Measurements from ENCODE around the gene TSHZ3. TPM values are rescaled to one million over a fixed set of nuclear protein-coding genes. Genes with fewer than 3 reads are reported as not detected.

Gene TSHZ3
- total RNA-seq, 1 experiment from 2014 or later = not detected

DNA sequence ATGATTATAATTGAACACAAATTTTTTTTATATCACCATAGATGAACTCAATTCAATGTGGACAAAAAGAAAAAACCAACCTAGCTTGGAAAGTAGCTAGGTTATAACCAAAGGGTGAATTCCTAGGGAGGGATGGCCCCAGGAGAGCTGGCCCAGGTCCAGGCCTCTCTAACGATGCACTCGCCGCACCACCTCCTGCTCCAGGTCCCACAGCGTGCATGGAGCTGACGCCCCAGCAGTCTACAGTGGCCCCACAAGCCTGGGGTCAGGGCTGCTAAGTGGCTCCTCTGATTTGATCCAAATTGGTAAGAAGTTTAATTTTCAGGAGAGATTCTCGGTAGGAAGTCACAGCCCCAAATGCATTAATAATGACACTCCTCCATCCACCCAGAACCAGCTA lies 48.8 kb downstream of the TSHZ3 start:
- no peaks in the 10 kb centered on the region for H3K27me3 Mint-ChIP-seq (ENCODE audit: insufficient read depth, unreplicated experiment)
- no peak overlapping the region for H3K4me3 Mint-ChIP-seq (ENCODE audit: unreplicated experiment)
- no peaks in the 10 kb centered on the region for H3K4me1 Mint-ChIP-seq (ENCODE audit: insufficient read depth, unreplicated experiment)
- H3K9me3 Mint-ChIP-seq (ENCODE audit: unreplicated experiment) = peaks cover 13% of the 10 kb centered on the region
- ChIA-PET CTCF (no interaction called here), POLR2A (no interaction called here)
- no peaks in the 10 kb centered on the region for H3K36me3 Mint-ChIP-seq (ENCODE audit: insufficient read depth, unreplicated experiment)
- TF ChIP-seq CTCF (IDR thresholded peaks at IDR 0.05; ENCODE audit: unreplicated experiment) = no peak
- DNase-seq (ENCODE audit: unreplicated experiment) = no peak
- intact Hi-C loops (cut with micrococcal nuclease) = no loop called here
- no TSS peak for BruUV-seq (replicated peaks)
- no peak overlapping the region for H3K27ac Mint-ChIP-seq (ENCODE audit: low read depth, unreplicated experiment)

DNA sequence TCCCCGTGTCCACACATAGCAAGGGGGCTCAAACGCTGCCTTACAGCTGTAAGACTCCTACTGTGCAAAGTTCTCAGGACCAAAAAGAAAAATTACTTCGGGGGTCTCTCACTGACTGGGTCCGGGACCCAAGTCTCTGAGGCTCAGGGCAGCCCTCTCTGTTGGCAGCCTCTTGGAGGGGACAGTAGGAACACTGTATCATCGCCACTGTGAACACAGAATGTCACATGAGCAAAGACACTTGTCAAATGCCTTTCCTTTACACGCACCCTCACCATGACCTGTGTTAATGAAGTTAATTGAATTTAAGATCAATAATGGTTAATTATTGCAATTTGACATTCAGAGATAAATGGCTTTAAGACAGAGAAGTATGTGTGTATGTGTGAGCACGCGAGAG lies 49.6 kb downstream of the TSHZ3 start:
- TF ChIP-seq CTCF (IDR thresholded peaks at IDR 0.05; ENCODE audit: unreplicated experiment) = no peak
- CTCF ChIA-PET = no interaction called here

DNA sequence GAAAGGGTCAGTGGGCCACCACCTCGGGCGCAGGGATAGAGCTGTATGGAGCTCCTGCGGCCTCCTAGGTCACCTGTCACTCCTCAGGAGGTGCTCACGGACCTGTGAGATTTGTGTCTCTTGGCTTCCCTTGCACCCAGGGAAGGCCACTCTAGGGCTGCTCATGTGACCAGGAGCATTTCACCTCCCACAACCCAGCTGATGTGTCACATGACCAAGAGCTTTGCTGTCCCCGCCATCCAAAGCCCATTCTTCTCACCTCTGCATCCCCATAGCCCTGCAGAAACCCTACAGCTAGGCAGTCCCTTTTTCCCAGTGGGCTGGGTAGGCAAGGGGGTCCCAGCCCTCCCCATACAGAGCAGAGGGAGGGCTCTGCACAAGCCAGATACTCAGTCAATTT lies 51.2 kb downstream of the TSHZ3 start:
- BruUV-seq (replicated peaks) = no TSS peak
- Mint-ChIP-seq H3K4me3 (ENCODE audit: unreplicated experiment) (no peak overlapping the region), H3K27ac (ENCODE audit: low read depth, unreplicated experiment) (no peak overlapping the region), H3K4me1 (ENCODE audit: insufficient read depth, unreplicated experiment) (no peaks in the 10 kb centered on the region), H3K36me3 (ENCODE audit: insufficient read depth, unreplicated experiment) (no peaks in the 10 kb centered on the region), H3K27me3 (ENCODE audit: insufficient read depth, unreplicated experiment) (no peaks in the 10 kb centered on the region), H3K9me3 (ENCODE audit: unreplicated experiment) (peaks cover 35% of the 10 kb centered on the region)
- intact Hi-C loops (cut with micrococcal nuclease) = no loop called here
- CTCF ChIA-PET = no interaction called here
- no peak for TF ChIP-seq CTCF (IDR thresholded peaks at IDR 0.05; ENCODE audit: unreplicated experiment)
- POLR2A ChIA-PET = no interaction called here
- no peak for DNase-seq (ENCODE audit: unreplicated experiment)

More for the DNA sequence above, 49.6 kb downstream of the TSHZ3 start:
- Mint-ChIP-seq H3K27ac (ENCODE audit: low read depth, unreplicated experiment) (no peak overlapping the region), H3K36me3 (ENCODE audit: insufficient read depth, unreplicated experiment) (no peaks in the 10 kb centered on the region), H3K4me1 (ENCODE audit: insufficient read depth, unreplicated experiment) (no peaks in the 10 kb centered on the region), H3K4me3 (ENCODE audit: unreplicated experiment) (no peak overlapping the region), H3K27me3 (ENCODE audit: insufficient read depth, unreplicated experiment) (no peaks in the 10 kb centered on the region), H3K9me3 (ENCODE audit: unreplicated experiment) (peaks cover 18% of the 10 kb centered on the region)
- intact Hi-C loops (cut with micrococcal nuclease) = no loop called here
- BruUV-seq (replicated peaks) = no TSS peak
- no peak for DNase-seq (ENCODE audit: unreplicated experiment)
- POLR2A ChIA-PET = no interaction called here

DNA sequence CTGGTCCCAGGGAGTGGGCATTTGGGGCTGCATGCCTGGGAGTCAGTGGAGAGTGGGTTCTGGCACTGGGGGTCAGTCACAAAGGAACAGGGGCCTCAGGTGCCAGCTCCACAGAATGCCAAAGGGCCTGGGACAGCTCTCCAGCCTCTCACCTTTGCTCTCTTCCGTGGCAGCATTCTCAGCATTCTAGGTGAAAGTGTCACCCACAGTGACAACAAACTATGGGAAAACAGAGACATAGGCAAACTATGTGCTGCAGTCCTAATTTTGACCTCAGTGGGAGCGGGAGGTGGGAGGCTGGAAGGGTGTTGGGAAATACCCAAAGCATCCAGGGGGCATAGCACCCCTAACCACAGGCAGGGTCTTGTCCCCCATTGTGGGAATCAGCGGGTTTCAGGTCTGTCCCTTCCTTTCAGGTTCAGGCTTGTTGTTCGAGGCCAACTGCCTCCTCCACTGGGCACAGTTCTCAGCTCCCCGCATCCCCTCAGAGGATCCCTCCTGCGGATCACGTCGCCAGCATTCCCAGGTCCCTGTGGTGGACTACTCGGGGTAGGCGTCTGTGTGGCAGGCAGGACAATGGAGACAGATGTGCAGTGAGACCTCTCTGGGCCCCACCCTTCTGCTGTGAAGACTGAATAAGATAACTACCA lies 52.4 kb downstream of the TSHZ3 start:
- Mint-ChIP-seq H3K27ac (ENCODE audit: low read depth, unreplicated experiment) (no peak overlapping the region), H3K27me3 (ENCODE audit: insufficient read depth, unreplicated experiment) (no peaks in the 10 kb centered on the region), H3K4me3 (ENCODE audit: unreplicated experiment) (no peak overlapping the region), H3K36me3 (ENCODE audit: insufficient read depth, unreplicated experiment) (no peaks in the 10 kb centered on the region), H3K9me3 (ENCODE audit: unreplicated experiment) (peaks cover 45% of the 10 kb centered on the region), H3K4me1 (ENCODE audit: insufficient read depth, unreplicated experiment) (no peaks in the 10 kb centered on the region)
- BruUV-seq (replicated peaks) = no TSS peak
- TF ChIP-seq CTCF (IDR thresholded peaks at IDR 0.05; ENCODE audit: unreplicated experiment) = no peak
- CTCF ChIA-PET = no interaction called here
- intact Hi-C loops (cut with micrococcal nuclease) = no loop called here
- DNase-seq (ENCODE audit: unreplicated experiment) = no peak
- POLR2A ChIA-PET = no interaction called here

All from MCF 10A (cell line).